Right atrium auricular region (tissue), 2 donors: Measurements from ENCODE around the gene OR2S2. TPM values are rescaled to one million over a fixed set of nuclear protein-coding genes. Genes with fewer than 3 reads are reported as not detected.
A peak's percentile ranks its signal among the peaks of the same experiment; 100 is the strongest.
"Not testable (repeated sequence)": the region's sequence is repeated elsewhere in the genome, so short reads cannot be mapped to it uniquely, and the experiment has no call there.

Experiments
- DNase-seq: peaks from one replicate; pipeline ENCODE4 v3.0.0-alpha.2; 2019; ENCODE audit warnings: low spot score
- H3K27ac ChIP-seq, 2 donors: fragments of 200-600 bp; sonication (generic); 1 replicate in 1 of 2; 2 replicates in 1 of 2; pipeline ENCODE4 v1.5.1; 2016 to 2019
- H3K27me3 ChIP-seq, 2 donors: fragments of 200-600 bp; sonication (generic); one replicate each; pipeline versions ENCODE4 v1.5.1 to v1.6.0; 2017 to 2019
- H3K36me3 ChIP-seq: fragments of 200-600 bp; sonication (generic); one replicate; pipeline ENCODE4 v1.5.1; 2016
- H3K4me1 ChIP-seq, 2 donors: fragments of 200-600 bp; sonication (generic); one replicate each; pipeline versions ENCODE4 v1.5.1 to v1.6.0; 2017 to 2019
- H3K4me3 ChIP-seq, 2 donors: fragments of 200-600 bp; sonication (generic); 1 replicate in 1 of 2; 2 replicates in 1 of 2; pipeline ENCODE4 v1.5.1; 2017 to 2019; ENCODE audit warnings: mild to moderate bottlenecking in 1 of 2, moderate library complexity in 1 of 2
- H3K9me3 ChIP-seq, 2 donors: fragments of 200-600 bp; sonication (generic); one replicate each; pipeline ENCODE4 v1.5.1; 2019
- CTCF ChIP-seq, 2 donors: fragments of 200-600 bp; sonication (generic); IDR thresholded peaks; one replicate each; pipeline ENCODE4 v1.5.1; 2019; ENCODE audit warnings: antibody characterized with exemption in 2 of 2
- total RNA-seq, 2 donors: library from RNA; depleted of rRNA; stranded (reverse); fragments of >200 nt; gene quantifications; one replicate each; pipeline ENCODE4 v1.1.0, GENCODE V29; 2016

Gene OR2S2
- total RNA-seq, 2 donors from 2014 or later = not detected

DNA sequence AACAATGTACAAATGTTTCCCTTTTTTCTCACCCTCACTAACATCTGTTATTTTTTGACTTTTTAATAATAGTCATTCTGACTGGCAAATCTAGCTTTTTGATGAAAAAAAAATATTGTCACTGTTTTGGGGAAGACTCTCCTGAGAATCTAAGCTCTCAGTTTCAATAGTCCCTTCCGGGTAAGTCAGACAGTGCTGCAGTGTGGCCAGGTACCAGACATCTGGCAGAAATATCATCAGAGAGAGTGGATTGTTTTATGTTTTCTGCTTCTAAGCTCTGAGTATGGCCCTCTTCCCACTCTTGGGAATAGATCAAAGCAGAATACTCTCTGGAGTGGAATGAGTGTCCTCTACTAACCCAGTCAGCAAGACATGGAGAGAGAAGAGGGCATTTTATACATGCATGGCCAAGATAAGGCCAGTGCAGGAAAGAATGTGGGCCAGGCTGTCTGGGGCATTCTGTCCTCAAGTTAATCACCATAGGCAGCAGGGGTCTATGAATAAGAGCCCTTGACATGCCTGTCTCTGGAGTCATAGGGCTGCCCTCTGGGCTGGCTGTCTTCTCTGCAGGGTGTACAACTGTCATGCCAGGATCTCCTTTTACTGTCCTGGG, 38.5 kb upstream of the OR2S2 start:
- Histone ChIP-seq H3K4me1 (peaks cover 0 to 3% of the 10 kb centered on the region in 2 donors), H3K27me3 (no peaks in the 10 kb centered on the region), H3K9me3 (peaks cover 0 to 9% of the 10 kb centered on the region in 2 donors), H3K36me3 (no peaks in the 10 kb centered on the region), H3K4me3 (no peak overlapping the region), H3K27ac (peak overlapping the region in 1 of 2 donors; percentile 75)
- TF ChIP-seq CTCF (IDR thresholded peaks at IDR 0.05) = no peak
- DNase-seq = no peak

DNA sequence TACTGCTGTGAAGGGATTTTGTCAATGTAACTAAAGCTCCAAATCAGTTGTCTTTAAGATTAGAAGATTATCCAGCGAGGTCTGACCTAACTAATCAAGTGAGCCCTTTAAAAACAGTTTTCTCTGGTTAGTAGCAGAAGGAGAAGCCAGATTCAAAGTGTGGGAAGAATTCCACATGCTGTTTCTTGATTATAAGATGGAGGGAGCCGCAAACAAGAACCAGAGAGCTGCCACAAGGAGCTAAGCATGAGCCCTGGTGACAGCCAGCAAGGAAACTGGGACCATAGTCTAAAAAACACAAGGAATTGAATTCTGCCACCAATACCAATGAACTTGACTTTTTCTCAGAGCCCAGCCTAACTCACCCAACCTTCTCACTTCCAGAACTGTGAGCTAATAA, 37.0 kb upstream of the OR2S2 start:
- Histone ChIP-seq H3K9me3 (peaks cover 0 to 9% of the 10 kb centered on the region in 2 donors), H3K27me3 (no peaks in the 10 kb centered on the region), H3K36me3 (no peaks in the 10 kb centered on the region), H3K4me3 (no peak overlapping the region), H3K27ac (no peak overlapping the region), H3K4me1 (peaks cover 0 to 3% of the 10 kb centered on the region in 2 donors)
- DNase-seq = no peak
- no peak for TF ChIP-seq CTCF (IDR thresholded peaks at IDR 0.05)

DNA sequence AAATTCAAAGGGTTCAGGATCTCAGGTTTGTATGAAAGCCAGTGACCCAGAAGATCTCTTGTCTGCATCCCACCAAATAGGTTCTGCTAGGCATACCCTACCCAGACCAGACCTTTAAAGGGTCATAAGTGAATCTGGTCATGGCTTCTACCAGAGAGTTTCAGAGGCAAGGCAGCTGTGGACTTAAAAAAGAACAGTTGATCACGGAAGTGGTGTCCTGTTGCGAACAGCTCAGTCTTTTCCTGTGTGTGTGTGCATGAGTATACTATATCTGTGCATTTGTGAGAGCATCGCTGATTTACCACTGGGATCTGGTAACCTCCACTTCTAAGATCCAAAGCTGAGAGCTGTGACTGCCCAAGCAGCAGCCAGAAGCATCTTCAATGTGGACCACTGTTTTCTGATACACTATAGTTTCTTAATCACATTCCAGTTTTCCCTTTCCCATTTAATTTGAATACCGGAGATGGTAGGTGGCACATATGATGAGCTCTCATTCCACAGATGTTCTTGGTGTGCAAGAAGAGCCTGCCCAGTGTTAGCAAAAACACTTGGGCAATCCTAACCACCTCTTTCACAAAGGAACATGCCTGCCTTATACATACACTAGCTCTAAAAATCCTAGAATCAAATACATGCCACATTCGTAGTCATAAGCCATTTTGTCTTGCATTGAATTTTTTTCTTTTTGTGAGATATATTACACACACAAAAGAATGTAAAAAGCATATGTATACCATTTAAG, 36.2 kb upstream of the OR2S2 start:
- DNase-seq = no peak
- Histone ChIP-seq H3K36me3 (no peaks in the 10 kb centered on the region), H3K27me3 (no peaks in the 10 kb centered on the region), H3K4me1 (peaks cover 0 to 3% of the 10 kb centered on the region in 2 donors), H3K9me3 (peaks cover 0 to 9% of the 10 kb centered on the region in 2 donors), H3K27ac (no peak overlapping the region), H3K4me3 (no peak overlapping the region)
- no peak for TF ChIP-seq CTCF (IDR thresholded peaks at IDR 0.05)

DNA sequence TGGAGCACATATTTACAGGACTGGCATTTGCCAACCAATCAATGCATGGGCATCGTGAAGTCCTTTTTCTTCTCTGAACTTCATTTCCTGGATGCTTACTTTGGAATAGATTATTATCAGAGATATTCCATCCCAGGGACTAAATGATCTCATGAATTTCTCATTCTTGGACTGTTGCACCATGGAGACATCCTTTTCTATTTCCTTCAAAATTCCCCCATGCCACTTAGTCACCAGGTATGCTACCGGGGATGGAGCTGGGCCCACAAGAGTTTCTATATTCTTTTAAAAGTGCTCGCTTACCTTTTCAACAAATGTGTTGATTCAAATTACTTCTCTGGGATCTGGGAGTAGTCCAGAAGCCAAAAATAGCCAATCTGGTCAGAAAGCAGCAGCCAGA, 35.2 kb upstream of the OR2S2 start:
- not testable (repeated sequence) for DNase-seq, H3K4me3 ChIP-seq, H3K36me3 ChIP-seq, H3K9me3 ChIP-seq, H3K27ac ChIP-seq, H3K4me1 ChIP-seq, H3K27me3 ChIP-seq

DNA sequence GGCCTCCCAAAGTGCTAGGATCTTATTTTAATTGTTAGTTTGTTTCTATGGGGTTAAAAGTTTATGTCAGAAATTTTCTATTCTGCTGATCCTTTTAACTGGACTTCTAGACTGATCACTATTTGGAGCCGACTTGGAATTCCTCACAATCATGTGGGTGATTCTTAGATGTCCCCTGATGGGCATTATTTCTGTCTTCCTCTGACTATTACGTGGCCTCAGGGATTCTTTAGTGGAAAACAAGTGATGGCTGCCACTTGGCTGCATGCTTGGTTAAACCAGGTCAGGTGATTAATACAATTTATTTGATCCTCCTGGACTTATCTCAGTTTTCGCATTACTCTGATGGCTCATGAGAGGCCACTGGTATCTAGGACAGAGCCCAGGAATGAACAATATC, 32.2 kb upstream of the OR2S2 start:
- no peak overlapping the region for H3K4me3 ChIP-seq
- no peak for TF ChIP-seq CTCF (IDR thresholded peaks at IDR 0.05)
- H3K27me3 ChIP-seq = no peaks in the 10 kb centered on the region
- no peak for DNase-seq
- H3K9me3 ChIP-seq = no peaks in the 10 kb centered on the region
- H3K4me1 ChIP-seq = no peaks in the 10 kb centered on the region
- no peak overlapping the region for H3K27ac ChIP-seq
- no peaks in the 10 kb centered on the region for H3K36me3 ChIP-seq

DNA sequence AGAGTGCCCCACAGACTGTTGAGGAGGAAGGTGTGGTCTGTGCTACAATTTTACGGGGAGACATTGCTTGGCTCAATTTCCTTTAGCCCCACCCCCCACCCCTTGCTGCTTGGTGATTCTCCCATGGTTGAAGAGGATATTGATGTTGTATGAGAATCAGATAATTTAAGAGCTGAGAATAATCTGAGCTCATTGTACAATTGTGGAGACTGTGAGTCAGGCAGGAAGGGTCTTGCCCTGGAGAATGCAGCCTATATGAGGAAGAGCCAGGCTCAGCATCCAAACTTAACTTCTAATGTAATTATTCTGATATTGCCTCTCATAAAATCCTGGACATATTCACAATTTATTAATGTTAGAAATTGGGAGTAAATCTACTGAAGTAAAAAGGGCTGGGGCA, 26.1 kb upstream of the OR2S2 start:
- Histone ChIP-seq H3K36me3 (no peaks in the 10 kb centered on the region), H3K27ac (no peak overlapping the region), H3K27me3 (no peaks in the 10 kb centered on the region), H3K4me3 (no peak overlapping the region), H3K4me1 (no peaks in the 10 kb centered on the region), H3K9me3 (no peaks in the 10 kb centered on the region)
- TF ChIP-seq CTCF (IDR thresholded peaks at IDR 0.05) = no peak
- no peak for DNase-seq
